ENCODE measurements around the gene TMEM229A. TPM values are rescaled to one million over a fixed set of nuclear protein-coding genes. Genes with fewer than 3 reads are reported as not detected.
A peak's percentile ranks its signal among the peaks of the same experiment; 100 is the strongest.
"Not testable (repeated sequence)": the region's sequence is repeated elsewhere in the genome, so short reads cannot be mapped to it uniquely, and the experiment has no call there.

Gene TMEM229A
- polyA plus RNA-seq (2013, experiment 1 of 2): 5.9 TPM
- 5.2 TPM for polyA plus RNA-seq (2013, experiment 2 of 2)

DNA sequence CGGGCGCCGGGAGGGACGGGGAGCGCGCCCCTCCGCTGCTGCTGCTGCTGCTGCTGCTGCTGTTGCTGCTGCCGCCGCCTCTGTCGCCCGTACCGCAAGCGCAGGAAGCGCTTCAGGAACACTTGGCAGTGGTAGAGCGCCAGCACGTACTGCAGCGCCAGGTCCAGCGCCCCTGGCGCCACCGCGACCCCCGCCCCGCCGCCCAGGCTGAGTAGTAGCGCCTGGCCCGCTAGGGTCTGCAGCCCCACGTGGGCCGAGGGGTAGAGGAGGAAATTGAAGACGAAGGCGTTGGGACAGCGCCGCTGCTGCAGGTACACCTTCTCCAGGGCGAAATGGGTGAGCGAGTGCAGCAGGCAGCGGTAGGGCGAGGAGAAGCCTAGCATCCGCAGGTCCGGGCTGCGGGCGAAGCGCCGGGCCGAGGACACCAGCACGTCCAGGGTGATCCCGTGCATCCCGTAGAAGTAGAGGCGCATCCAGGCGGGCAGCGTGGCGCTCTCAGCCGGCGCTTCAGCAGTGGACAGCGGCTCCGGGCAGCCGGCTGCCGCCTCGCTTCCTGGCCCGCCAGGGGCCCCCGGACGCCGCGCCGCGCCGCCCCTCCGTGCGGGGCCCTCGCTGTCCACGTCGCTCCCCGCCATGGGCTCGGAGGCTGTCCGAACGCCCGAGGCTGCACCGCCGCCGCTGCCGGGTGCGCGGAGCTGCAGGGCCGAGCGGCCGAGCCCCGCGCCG is at the start of gene TMEM229A:
TMEM229A (minus strand) TSS at position 699 of the 726 bp plus-strand sequence; CDS start at position 635, 64 bp downstream.
- WGBS, 2 experiments (ENCODE audit: insufficient coverage in 2 of 2): 0 to 1% methylated on average over 47 to 59 of the region's 87 CpGs

DNA sequence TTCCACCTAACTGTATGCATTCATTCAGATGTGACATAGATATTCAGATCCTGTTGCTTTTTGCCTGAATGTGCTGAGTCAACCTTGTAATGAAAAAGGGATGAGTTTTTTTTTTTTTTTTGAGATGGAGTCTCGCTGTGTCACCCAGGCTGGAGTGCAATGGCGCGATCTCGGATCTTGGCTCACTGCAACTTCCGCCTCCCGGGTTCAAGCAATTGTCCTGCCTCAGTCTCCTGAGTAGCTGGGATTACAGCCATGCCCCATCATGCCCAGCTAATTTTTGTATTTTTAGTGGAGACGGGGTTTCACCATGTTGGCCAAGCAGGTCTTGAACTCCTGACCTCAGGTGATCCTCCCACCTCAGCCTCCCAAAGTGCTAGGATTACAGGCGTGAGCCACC is 49.4 kb upstream of the TMEM229A start:
- H3K4me3 ChIP-seq (ENCODE audit: extremely low read depth, insufficient read depth, low read length, poor library complexity, severe bottlenecking); H3K36me3 ChIP-seq (ENCODE audit: control insufficient read depth, insufficient read depth, low read length); H3K9me3 ChIP-seq (ENCODE audit: control insufficient read depth, low read length); H3K27ac ChIP-seq (ENCODE audit: low read depth, low read length, severe bottlenecking); H3K4me1 ChIP-seq (ENCODE audit: control insufficient read depth, insufficient read depth, low read length, poor library complexity, severe bottlenecking): not testable (repeated sequence)
- 90 to 100% methylated on average over 5 to 6 of the region's 8 CpGs for WGBS, 2 experiments (ENCODE audit: insufficient coverage in 2 of 2)

More for the DNA sequence above, at the start of gene TMEM229A:
- Histone ChIP-seq H3K4me1 (ENCODE audit: control insufficient read depth, insufficient read depth, low read length, poor library complexity, severe bottlenecking) (peaks cover 4% of the 10 kb centered on the region), H3K9me3 (ENCODE audit: control insufficient read depth, low read length) (no peaks in the 10 kb centered on the region), H3K27ac (ENCODE audit: low read depth, low read length, severe bottlenecking) (no peak within 1 kb of the TSS), H3K4me3 (ENCODE audit: extremely low read depth, insufficient read depth, low read length, poor library complexity, severe bottlenecking) (peak within 1 kb of the TSS; percentile 57), H3K36me3 (ENCODE audit: control insufficient read depth, insufficient read depth, low read length) (no peaks in the 10 kb centered on the region)

DNA sequence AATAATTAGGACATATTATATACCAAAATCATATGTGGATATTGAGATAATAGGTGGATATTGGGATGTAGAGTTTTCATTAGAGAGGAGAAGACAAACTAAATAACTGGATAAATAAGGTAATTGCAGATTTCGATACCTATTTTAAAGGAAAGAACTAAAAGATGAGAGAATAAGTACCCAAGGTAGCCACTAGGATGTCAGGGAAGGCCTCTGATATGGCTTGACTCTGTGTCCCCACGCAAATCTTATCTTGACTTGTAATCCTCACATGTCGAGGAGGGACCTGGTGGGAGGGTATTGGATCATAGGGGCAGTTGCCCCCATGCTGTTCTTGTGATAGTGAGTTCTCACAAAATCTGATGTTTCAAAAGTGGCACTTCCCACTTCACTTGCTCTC is 44.7 kb upstream of the TMEM229A start:
- Histone ChIP-seq H3K4me1 (ENCODE audit: control insufficient read depth, insufficient read depth, low read length, poor library complexity, severe bottlenecking) (peaks cover 15% of the 10 kb centered on the region), H3K36me3 (ENCODE audit: control insufficient read depth, insufficient read depth, low read length) (no peaks in the 10 kb centered on the region), H3K4me3 (ENCODE audit: extremely low read depth, insufficient read depth, low read length, poor library complexity, severe bottlenecking) (no peak overlapping the region), H3K9me3 (ENCODE audit: control insufficient read depth, low read length) (no peaks in the 10 kb centered on the region), H3K27ac (ENCODE audit: low read depth, low read length, severe bottlenecking) (no peak overlapping the region)
- WGBS, 2 experiments (ENCODE audit: insufficient coverage in 2 of 2): 90 to 100% methylated on average over 2 to 3 of the region's 3 CpGs

DNA sequence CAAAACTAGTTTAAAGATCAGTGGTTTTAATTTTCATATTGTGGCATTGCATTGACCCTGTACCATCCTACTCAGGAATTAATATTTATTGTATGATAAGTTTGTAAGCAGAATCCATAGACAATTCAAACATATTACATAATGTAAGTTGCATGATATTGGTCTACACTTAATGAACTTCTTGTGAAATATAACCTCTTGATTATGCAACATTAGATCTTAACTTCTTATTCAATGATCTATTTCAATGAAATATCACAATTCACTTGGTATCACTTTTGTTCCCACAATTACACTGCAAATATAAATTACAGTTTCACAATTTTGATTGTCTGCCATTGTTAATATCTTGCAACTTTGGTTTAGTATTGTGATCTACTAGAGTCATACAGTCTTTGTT is 44.0 kb upstream of the TMEM229A start:
- no peaks in the 10 kb centered on the region for H3K36me3 ChIP-seq (ENCODE audit: control insufficient read depth, insufficient read depth, low read length)
- no peaks in the 10 kb centered on the region for H3K9me3 ChIP-seq (ENCODE audit: control insufficient read depth, low read length)
- no peak overlapping the region for H3K4me3 ChIP-seq (ENCODE audit: extremely low read depth, insufficient read depth, low read length, poor library complexity, severe bottlenecking)
- H3K4me1 ChIP-seq (ENCODE audit: control insufficient read depth, insufficient read depth, low read length, poor library complexity, severe bottlenecking): peaks cover 17% of the 10 kb centered on the region
- no peak overlapping the region for H3K27ac ChIP-seq (ENCODE audit: low read depth, low read length, severe bottlenecking)

DNA sequence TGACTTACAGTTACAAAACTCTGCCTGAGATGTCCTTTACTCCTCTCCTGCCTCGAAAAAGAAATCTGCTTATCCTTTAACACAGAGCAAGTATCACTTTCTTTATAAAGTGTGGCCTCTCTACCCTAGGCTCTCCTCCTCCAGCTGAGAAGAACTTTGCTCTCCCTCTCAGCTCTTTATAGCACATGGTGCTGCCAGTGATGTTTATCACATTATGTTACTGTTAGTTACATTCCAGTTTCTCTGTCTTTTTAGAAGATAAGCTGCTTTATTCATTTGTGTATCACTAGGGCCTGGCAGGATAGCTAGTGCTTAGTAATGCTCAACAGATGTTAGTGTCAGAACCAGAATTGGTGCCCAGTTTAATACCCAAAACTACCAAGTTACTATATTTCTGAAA is 41.1 kb upstream of the TMEM229A start:
- 91 to 100% methylated on average over 1 of the region's 1 CpG for WGBS, 2 experiments (ENCODE audit: insufficient coverage in 2 of 2)
- H3K27ac ChIP-seq (ENCODE audit: low read depth, low read length, severe bottlenecking): no peak overlapping the region

DNA sequence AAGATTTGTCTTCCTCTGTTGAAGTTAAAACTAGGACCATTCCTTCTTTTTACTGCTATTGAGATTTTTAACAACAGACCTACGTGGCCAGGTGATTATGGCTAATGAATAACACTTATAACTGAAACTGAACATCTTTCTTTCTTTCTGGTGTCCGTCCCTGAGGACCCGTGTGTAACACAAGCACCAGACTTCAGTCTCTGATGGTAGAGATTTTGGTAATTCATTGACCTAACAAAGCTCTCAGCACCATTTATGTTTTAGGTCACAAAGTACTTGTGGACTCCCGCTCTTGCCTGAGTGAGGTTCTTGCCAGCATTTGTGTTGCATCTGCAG is 40.4 kb upstream of the TMEM229A start:
- peaks cover 17% of the 10 kb centered on the region for H3K4me1 ChIP-seq (ENCODE audit: control insufficient read depth, insufficient read depth, low read length, poor library complexity, severe bottlenecking)
- 100% methylated on average over 2 of the region's 4 CpGs; no CpG with 5 or more reads in 1 of the 2 experiments for WGBS, 2 experiments (ENCODE audit: insufficient coverage in 2 of 2)
- H3K27ac ChIP-seq (ENCODE audit: low read depth, low read length, severe bottlenecking): peak overlapping the region; percentile 62
- H3K36me3 ChIP-seq (ENCODE audit: control insufficient read depth, insufficient read depth, low read length): no peaks in the 10 kb centered on the region
- no peaks in the 10 kb centered on the region for H3K9me3 ChIP-seq (ENCODE audit: control insufficient read depth, low read length)
- H3K4me3 ChIP-seq (ENCODE audit: extremely low read depth, insufficient read depth, low read length, poor library complexity, severe bottlenecking): no peak overlapping the region

More for the DNA sequence above, 41.1 kb upstream of the TMEM229A start:
- Histone ChIP-seq H3K4me3 (ENCODE audit: extremely low read depth, insufficient read depth, low read length, poor library complexity, severe bottlenecking) (no peak overlapping the region), H3K9me3 (ENCODE audit: control insufficient read depth, low read length) (no peaks in the 10 kb centered on the region), H3K4me1 (ENCODE audit: control insufficient read depth, insufficient read depth, low read length, poor library complexity, severe bottlenecking) (peaks cover 17% of the 10 kb centered on the region), H3K36me3 (ENCODE audit: control insufficient read depth, insufficient read depth, low read length) (no peaks in the 10 kb centered on the region)

DNA sequence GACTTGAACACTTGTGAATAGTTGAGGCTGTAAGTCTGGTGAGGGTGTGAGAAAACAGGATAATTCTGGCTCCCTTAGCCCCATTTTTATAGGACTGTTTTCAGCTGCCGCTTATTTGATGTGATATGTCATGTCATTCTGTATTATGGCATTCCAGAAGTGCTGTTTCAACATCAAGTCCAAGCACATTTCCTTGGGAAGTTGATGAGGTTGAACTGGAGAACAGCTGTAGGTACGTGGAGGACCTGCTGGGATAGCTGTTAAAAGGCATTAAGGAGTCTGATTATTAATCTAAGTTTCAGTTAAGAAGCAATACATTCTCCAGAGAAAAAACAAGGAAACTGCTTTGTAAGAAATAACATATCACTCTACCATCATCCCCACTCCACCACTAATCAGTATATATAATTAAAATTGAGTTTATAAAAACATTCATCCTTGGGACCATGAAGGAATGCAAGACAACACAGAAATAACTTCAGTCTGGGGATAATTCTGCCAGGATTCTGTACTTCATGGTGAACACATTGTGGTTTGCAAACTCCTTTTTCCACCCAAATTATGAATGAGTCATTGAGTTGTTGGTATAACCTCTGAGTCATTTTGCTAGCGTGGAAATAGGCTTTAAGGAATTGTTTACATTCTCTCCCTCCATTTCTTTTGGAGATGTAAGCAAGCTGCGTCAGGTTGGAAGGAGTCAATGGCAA is 39.9 kb upstream of the TMEM229A start:
- Histone ChIP-seq H3K27ac (ENCODE audit: low read depth, low read length, severe bottlenecking) (peak overlapping the region; percentile 62), H3K36me3 (ENCODE audit: control insufficient read depth, insufficient read depth, low read length) (no peaks in the 10 kb centered on the region), H3K4me3 (ENCODE audit: extremely low read depth, insufficient read depth, low read length, poor library complexity, severe bottlenecking) (no peak overlapping the region), H3K4me1 (ENCODE audit: control insufficient read depth, insufficient read depth, low read length, poor library complexity, severe bottlenecking) (peaks cover 17% of the 10 kb centered on the region), H3K9me3 (ENCODE audit: control insufficient read depth, low read length) (no peaks in the 10 kb centered on the region)
- WGBS, 2 experiments (ENCODE audit: insufficient coverage in 2 of 2): no CpG with 5 or more reads among the region's 4 CpGs

DNA sequence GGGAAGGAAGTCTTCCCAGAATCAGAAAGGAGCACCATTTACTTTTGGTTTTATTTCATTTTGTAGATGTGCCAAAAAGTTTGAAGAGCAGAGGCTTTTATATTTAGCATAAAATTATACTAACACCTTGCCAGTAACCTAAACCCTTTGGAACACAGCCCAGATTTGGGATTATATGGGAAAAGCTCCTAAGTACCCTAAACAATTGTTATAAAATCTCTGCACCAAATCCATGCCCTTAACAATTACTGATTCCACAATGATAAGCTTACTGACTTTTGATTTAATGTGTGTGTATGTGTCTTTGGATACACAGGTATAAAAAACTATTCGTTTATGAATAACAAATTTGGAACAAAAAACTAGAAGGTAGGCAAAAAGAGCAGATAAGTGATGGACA is 39.0 kb upstream of the TMEM229A start:
- Histone ChIP-seq H3K9me3 (ENCODE audit: control insufficient read depth, low read length) (no peaks in the 10 kb centered on the region), H3K4me3 (ENCODE audit: extremely low read depth, insufficient read depth, low read length, poor library complexity, severe bottlenecking) (no peak overlapping the region), H3K27ac (ENCODE audit: low read depth, low read length, severe bottlenecking) (no peak overlapping the region), H3K36me3 (ENCODE audit: control insufficient read depth, insufficient read depth, low read length) (no peaks in the 10 kb centered on the region), H3K4me1 (ENCODE audit: control insufficient read depth, insufficient read depth, low read length, poor library complexity, severe bottlenecking) (peaks cover 17% of the 10 kb centered on the region)
- WGBS, 2 experiments (ENCODE audit: insufficient coverage in 2 of 2): no CpG with 5 or more reads among the region's 1 CpG

DNA sequence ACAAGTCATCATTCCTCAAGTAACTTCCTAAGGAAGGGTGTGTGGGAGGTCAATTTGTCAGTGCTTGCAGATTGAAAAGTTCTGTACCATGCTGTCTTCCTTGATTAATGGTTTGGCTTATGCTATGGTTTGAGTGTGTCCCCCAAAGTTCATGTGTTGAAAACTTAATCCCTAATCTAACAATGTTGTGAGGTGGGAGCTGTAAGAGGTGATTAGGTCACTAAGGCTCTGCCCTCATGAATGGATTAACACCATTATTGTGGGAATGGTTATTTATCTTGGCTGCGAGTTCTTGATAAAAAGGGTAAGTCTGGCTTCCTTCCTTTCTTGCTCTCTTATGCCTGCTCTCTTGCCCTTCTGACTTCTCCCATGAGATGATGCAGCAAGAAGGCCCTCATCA is 29.3 kb upstream of the TMEM229A start:
- H3K9me3 ChIP-seq (ENCODE audit: control insufficient read depth, low read length): no peaks in the 10 kb centered on the region
- no peaks in the 10 kb centered on the region for H3K36me3 ChIP-seq (ENCODE audit: control insufficient read depth, insufficient read depth, low read length)
- no peak overlapping the region for H3K27ac ChIP-seq (ENCODE audit: low read depth, low read length, severe bottlenecking)
- H3K4me1 ChIP-seq (ENCODE audit: control insufficient read depth, insufficient read depth, low read length, poor library complexity, severe bottlenecking): no peaks in the 10 kb centered on the region
- 80 to 100% methylated on average over 1 of the region's 1 CpG for WGBS, 2 experiments (ENCODE audit: insufficient coverage in 2 of 2)
- no peak overlapping the region for H3K4me3 ChIP-seq (ENCODE audit: extremely low read depth, insufficient read depth, low read length, poor library complexity, severe bottlenecking)

DNA sequence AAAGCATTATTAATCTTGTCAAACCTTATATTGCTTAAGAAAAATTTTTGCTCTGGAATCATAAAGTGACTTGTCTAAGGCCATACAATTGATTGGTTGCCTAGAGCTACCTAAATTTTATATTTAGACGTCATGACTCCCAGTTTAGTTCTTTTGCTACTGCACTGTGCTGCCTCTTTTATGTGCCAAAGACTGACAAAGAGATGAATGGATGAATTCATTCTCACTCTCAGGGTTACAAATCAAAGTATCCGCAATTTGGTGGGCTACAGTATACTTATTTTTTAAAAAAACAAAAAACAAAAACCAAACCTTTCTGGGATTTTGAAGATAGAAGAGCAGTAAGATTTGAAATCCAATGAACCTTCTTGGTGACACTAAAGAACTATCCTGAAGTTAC is 27.7 kb upstream of the TMEM229A start:
- H3K36me3 ChIP-seq (ENCODE audit: control insufficient read depth, insufficient read depth, low read length): no peaks in the 10 kb centered on the region
- H3K27ac ChIP-seq (ENCODE audit: low read depth, low read length, severe bottlenecking): no peak overlapping the region
- WGBS, 2 experiments (ENCODE audit: insufficient coverage in 2 of 2): no CpG with 5 or more reads among the region's 2 CpGs
- H3K9me3 ChIP-seq (ENCODE audit: control insufficient read depth, low read length): no peaks in the 10 kb centered on the region
- no peak overlapping the region for H3K4me3 ChIP-seq (ENCODE audit: extremely low read depth, insufficient read depth, low read length, poor library complexity, severe bottlenecking)
- no peaks in the 10 kb centered on the region for H3K4me1 ChIP-seq (ENCODE audit: control insufficient read depth, insufficient read depth, low read length, poor library complexity, severe bottlenecking)

DNA sequence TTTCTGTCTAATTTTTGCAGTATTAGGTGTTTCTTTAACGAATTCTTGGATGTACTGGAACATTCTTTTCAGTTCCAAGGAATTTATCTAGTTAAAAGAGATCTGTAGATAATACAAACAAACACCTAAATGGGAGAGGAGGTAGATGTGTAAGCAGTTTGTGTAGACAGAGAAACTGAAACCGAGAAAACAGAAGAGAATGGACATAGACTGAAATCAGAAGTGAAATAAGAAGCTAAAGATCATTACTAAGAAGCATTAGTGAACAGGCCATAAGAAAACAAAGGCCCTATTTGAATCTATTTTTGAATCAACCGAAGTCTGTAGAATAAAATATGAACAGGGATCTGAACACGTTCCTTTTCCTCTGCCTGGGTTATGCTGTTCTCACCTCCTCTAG is 26.5 kb upstream of the TMEM229A start:
- no peak overlapping the region for H3K4me3 ChIP-seq (ENCODE audit: extremely low read depth, insufficient read depth, low read length, poor library complexity, severe bottlenecking)
- no peaks in the 10 kb centered on the region for H3K9me3 ChIP-seq (ENCODE audit: control insufficient read depth, low read length)
- H3K36me3 ChIP-seq (ENCODE audit: control insufficient read depth, insufficient read depth, low read length): no peaks in the 10 kb centered on the region
- 100% methylated on average over 1 to 3 of the region's 4 CpGs for WGBS, 2 experiments (ENCODE audit: insufficient coverage in 2 of 2)
- no peaks in the 10 kb centered on the region for H3K4me1 ChIP-seq (ENCODE audit: control insufficient read depth, insufficient read depth, low read length, poor library complexity, severe bottlenecking)
- no peak overlapping the region for H3K27ac ChIP-seq (ENCODE audit: low read depth, low read length, severe bottlenecking)

Data from mesodermal cell (in vitro differentiated cells).